HG03432 (cell line): ENCODE data around the gene VPS50.
"Not testable (repeated sequence)": the region's sequence is repeated elsewhere in the genome, so short reads cannot be mapped to it uniquely, and the experiment has no call there.

Experiments used
- ATAC-seq: cut with Tn5 transposase; IDR thresholded peaks from one replicate; pipeline ENCODE4 v1.9.1; 2021; ENCODE audit warnings: mild to moderate bottlenecking, moderate library complexity; ENCODE audit not compliant: unreplicated experiment

VPS50 gene

DNA sequence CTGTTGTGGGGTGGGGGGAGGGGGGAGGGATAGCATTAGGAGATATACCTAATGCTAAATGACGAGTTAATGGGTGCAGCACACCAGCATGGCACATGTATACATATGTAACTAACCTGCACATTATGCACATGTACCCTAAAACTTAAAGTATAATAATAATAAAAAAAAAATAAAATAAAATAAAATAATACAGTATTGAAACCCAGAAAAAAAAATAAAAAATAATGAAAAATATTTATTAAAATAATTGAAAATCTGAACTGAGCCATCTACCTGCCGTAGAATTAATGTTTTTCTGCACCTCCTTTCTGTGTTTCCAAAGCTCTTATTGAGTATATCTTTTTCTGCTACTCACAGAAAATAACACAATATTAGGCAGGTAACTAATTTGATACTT, 94.1 kb downstream of the VPS50 start:
- not testable (repeated sequence) for ATAC-seq

DNA sequence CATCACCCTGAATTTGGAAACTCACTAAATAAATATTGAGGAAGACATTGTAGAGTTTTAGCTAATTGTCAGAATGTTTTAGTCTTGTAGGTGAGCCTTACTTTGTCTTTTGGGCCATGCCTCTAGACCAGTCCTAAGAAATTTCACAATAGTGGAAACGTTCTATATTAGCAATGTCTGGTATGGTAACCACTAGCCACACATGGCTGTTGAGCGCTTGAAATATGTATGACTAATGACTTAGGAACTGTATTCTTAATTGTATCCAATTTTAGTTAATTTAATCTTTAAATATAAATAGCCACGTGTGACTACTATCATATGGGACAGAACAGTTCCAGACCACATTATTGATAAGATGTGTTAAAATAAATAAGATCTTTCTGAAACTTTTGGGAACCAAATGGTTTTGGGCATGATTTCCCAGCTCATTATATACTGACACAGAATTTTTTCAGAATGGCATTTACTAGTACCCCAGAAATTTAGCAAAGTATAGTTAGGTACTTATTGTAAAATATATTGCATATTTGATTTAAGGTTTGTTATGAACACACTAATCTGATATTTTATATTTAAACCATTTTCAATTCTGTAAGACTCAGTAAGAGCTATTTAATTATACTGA, 95.0 kb downstream of the VPS50 start:
- ATAC-seq: no peak

DNA sequence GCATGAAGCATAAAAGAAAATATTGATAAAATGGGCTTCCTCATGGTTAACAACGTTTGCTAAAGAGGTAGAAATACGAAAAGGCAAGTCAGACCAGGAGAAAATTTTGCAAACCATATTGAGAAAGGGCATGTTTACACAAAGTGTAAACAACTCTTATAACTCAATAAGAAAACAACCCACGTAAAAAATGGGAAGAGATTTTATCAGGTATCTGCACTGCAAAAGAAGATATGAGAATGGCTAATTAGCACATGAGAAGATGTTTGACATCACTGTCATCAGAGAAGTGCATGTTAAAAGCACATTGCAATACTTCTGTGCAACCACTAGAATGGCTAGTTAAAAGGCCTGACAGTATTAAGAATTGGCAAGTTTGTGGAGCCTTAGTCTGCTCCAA, 99.5 kb downstream of the VPS50 start:
- ATAC-seq: no peak

- ATAC-seq: no peak
These were observed 100.0 kb downstream of the VPS50 start for GRCh38 chr7:93332172-93332571.

- no peak for ATAC-seq
These were observed 104.9 kb downstream of the VPS50 start for GRCh38 chr7:93337052-93337451.

DNA sequence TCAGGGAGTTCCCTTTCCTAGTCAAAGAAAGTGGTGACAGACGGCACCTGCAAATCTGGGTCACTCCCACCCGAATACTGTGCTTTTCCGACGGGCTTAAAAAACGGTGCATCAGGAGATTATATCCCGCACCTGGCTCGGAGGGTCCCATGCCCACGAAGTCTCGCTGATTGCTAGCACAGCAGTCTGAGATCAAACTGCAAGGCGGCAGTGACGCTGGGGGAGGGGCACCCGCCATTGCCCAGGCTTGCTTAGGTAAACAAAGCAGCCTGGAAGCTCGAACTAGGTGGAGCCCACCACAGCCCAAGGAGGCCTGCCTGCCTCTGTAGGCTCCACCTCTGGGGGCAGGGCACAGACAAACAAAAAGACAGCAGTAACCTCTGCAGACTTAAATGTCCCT, 110.0 kb downstream of the VPS50 start:
- ATAC-seq: not testable (repeated sequence)

- no peak for ATAC-seq
These were observed 118.2 kb downstream of the VPS50 start for GRCh38 chr7:93350338-93350737.

- no peak for ATAC-seq
These were observed 120.7 kb downstream of the VPS50 start for GRCh38 chr7:93352881-93353280.

DNA sequence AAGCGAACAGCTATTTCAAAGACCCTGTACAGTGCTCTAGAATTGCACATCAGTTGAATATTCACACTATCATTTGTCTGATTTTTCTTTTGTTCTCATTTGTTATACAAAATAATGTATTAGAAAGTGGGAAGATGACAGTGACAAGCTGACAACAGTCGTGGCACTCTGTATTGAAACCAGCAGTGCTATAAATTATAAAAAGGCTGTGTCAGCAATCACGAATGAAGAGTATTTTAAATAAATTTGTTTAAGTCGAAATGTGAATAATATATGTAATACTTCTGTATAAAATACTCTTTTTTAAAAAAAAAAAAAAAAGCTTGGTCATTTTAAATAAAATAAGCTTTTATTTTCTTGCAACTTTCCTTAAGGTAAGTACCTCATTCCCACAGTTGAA, 122.6 kb downstream of the VPS50 start:
- ATAC-seq: no peak

GRCh38 chr7:93359520-93360198, 127.5 kb downstream of the VPS50 start:
- no peak for ATAC-seq

DNA sequence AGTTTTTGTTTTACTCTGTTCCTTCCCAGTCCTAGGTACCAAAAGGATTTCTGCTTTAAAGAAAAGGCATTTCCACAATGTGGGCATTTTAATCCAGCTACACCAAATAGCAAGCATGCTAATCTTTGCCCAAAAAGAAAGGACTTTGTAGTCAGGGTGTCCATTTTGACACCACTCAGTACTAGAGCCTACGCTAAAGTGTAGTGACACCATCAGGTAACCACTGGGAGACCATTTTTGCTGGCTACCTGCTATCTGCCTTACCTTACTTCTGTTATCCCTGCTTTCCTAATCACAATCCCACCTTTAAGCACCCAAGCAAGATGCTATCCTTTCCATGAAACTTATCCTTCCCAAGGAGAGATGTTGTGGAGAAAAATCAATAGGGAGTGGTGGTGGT, 129.7 kb downstream of the VPS50 start:
- ATAC-seq: no peak

DNA sequence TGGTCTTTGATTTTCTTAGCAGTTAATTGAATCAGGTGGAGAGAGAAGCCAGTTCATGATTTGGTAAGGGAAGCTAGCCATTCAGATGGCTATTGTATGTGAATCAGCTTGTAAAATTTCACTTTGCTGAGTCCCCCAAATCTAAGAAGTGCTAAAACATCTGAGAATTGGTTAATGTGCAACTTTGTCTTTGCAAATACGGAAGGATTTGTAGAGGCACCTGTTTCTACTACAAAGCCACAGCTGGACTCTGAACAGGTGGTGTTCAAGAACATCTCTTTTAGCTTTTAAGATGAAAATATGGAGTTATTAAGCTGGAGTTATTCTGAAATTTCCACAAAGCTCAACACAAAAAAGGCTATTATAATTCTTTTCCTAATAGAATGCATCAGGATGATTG, 132.6 kb downstream of the VPS50 start:
- no peak for ATAC-seq

- no peak for ATAC-seq
These were observed 133.2 kb downstream of the VPS50 start for GRCh38 chr7:93365341-93365740.

DNA sequence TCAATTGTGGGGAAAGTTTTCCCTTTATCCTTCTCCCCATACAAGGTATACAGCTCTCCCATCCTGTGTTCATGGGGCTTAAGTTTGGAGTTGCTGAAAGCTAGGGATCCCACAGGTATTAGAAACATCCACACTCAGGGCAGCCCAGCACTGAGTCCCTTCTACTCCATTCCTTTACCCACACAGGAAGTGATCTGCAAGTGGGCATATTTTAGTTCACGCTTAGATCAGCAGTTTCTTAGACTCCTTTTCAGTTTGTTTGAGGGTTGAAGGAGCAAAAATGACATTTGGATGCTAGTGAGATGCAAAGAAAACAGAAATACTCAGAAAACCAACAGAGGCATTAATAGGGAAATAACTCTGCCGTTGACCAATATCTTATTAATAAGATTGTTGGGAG, 134.7 kb downstream of the VPS50 start:
- ATAC-seq: no peak

- ATAC-seq: no peak
These were observed 135.1 kb downstream of the VPS50 start for GRCh38 chr7:93367254-93367653.

DNA sequence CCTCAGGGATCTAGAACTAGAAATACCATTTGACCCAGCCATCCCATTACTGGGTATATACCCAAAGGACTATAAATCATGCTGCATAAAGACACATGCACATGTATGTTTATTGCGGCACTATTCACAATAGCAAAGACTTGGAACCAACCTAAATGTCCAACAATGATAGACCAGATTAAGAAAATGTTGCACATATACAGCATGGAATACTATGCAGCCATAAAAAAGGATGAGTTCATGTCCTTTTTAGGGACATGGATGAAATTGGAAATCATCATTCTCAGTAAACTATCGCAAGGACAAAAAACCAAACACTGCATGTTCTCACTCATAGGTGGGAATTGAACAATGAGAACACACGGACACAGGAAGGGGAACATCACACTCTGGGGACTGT, 138.8 kb downstream of the VPS50 start:
- ATAC-seq: not testable (repeated sequence)

DNA sequence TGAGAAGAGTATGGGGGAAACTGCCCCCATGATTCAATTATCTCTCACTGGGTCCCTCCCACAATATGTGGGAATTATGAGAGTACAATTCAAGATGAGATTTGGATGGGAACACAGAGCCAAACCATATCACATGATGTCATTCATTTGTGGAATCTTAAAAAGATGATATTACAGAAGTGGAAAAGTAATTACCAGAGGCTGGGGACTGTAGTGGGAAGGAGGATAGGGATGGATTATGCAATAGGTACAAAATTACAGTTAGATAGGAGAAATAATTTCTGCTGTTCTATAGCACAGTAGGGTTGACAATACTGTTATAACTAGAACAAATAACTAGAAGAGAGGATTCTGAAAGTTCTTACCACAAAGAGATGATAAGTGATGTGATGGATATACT, 141.4 kb downstream of the VPS50 start:
- no peak for ATAC-seq

DNA sequence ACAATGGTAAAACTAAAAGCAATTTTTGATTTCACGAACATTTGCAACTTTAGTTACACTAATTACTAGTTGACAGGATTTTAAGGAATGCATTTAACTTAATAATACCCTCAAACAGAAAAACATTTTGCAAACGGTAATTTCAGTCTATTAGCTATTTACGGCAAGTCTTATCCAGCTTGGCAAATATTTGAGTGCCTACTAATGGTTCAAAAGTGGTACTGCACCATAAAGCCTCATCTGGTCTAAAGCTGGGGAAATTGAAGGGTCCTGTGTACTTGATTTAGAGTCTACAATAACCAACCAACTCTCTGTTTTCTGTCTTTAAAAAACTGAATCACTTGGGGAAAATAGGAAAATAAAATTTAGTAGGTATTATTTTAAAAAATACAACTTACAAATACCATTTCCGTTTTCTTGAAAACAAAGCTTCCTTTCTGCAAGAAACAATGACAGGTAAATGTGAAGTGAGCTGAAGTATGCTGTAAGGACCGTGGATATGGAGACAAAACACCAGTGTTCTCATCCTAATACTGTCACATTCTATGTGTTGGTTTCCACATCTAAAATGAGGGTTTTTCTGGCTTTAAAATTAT, 142.3 kb downstream of the VPS50 start:
- peak; percentile 67 for ATAC-seq

DNA sequence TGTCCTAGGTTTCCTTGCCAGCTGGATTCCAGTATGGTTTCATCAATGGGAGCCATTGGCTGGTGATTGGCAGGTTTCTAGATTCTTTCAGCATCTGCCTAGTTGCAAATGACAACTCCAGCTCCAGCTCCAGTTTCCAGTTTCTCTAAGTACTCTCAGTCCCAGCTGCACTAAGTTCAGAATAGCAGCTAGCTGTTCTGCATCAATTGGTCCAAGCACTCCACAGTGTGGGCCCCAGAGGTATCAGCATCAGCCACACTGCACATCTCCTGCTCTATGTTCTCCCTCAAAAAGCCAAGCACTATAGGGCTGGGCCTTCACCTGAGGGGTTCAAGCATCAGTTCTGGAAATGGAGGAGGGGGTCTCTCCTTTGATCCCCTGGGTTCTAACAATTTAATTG, 143.4 kb downstream of the VPS50 start:
- ATAC-seq: no peak

DNA sequence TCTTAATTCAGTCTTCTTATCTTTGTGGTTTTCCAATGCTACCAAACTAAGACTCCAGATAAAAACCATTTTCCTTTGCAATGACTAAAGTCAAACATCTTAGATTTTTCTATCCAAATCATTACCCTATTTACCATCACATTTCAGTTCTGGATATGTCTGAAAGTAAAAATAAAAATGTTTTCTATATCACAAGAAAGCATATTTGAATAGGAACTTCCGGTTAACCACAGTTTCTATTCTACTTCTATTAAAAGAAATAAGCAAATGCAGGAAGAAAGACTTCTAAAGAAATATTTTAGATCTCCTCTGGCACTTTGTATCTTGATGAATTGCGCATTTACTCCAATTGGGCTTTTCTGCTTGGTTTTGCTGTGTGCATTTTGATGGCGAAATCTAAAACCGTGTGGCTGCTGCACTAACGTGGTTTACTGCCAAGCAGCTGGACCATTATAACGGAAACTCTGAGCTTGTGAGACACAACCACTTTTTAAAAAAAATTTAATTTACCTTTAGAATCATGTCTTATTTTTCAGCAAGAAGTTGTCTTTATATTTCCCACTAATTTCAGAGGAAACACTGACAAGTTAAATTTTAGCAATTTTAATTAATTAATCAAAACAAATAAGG, 146.1 kb downstream of the VPS50 start:
- ATAC-seq: peak; percentile 62

- no peak for ATAC-seq
These were observed 150.2 kb downstream of the VPS50 start for GRCh38 chr7:93382362-93382761.

DNA sequence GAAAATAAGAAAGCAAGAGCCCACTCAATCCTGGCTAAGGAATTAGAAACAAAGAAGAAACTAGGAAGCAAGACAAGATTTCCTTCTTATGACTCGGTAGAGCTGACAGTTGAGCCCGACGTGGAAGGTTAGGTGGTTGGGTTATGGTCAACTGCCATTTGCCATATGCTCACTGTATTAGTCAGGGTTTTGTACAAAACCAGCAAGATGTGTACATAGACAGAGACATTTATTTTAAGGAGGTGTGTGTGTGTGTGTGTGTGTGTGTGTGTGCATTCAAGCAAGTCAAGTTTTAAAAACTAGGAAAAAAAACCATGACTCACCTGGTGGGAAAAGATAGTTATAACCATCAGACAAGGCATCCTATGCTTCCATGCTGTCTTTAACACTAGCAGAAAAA, 158.5 kb downstream of the VPS50 start:
- no peak for ATAC-seq
